HAP-1 (cell line): ENCODE results near the gene HJURP.

Source experiments
- DNase-seq, 2 experiments: peaks; one replicate each; pipeline ENCODE4 v3.0.0-alpha.2; 2016 to 2020; ENCODE audit warnings: low spot score in 2 of 2
- H3K27me3 ChIP-seq: fragments of 250-450 bp; sonication (Bioruptor Pico); 2 replicates; pipeline ENCODE4 v1.5.1; 2020; ENCODE audit warnings: low read depth, mild to moderate bottlenecking, moderate library complexity
- H3K36me3 ChIP-seq: fragments of 250-450 bp; sonication (Bioruptor Pico); replicated peaks from 2 replicates; pipeline ENCODE4 v1.5.1; 2020; ENCODE audit warnings: mild to moderate bottlenecking
- H3K4me1 ChIP-seq: fragments of 250-450 bp; sonication (Bioruptor Pico); 2 replicates; pipeline ENCODE4 v1.5.1; 2020; ENCODE audit warnings: mild to moderate bottlenecking
- H3K4me3 ChIP-seq: fragments of 250-450 bp; sonication (Bioruptor Pico); 2 replicates; pipeline ENCODE4 v1.5.1; 2020; ENCODE audit warnings: mild to moderate bottlenecking, moderate library complexity
- H3K9me3 ChIP-seq: fragments of 250-450 bp; sonication (Bioruptor Pico); 2 replicates; pipeline ENCODE4 v1.5.1; 2020; ENCODE audit warnings: mild to moderate bottlenecking, moderate library complexity
- in situ Hi-C: fragments of 300-500 bp; cut with MboI; formaldehyde crosslinking; loops from 3 replicates; pipeline ENCODE4 v1.14.3; 2020; ENCODE audit warnings: low sequenced_read_pairs, inconsistent platforms, mixed read lengths

Gene HJURP

GRCh38 chr2:233844836-233845235 lies 9.5 kb downstream of the HJURP start:
- H3K4me1 ChIP-seq, result no peaks in the 10 kb centered on the region
- in situ Hi-C loops, result no loop called here
- no peaks in the 10 kb centered on the region for H3K9me3 ChIP-seq
- no peak for DNase-seq
- peaks cover 100% of the 10 kb centered on the region for H3K36me3 ChIP-seq
- H3K27me3 ChIP-seq, result no peaks in the 10 kb centered on the region
- H3K4me3 ChIP-seq, result no peak overlapping the region

GRCh38 chr2:233844064-233844807 lies 10.1 kb downstream of the HJURP start:
- H3K4me3 ChIP-seq, result no peak overlapping the region
- no peaks in the 10 kb centered on the region; the same call in 1 of the 2 replicates for H3K4me1 ChIP-seq
- H3K9me3 ChIP-seq, result no peaks in the 10 kb centered on the region
- in situ Hi-C loops, result no loop called here
- H3K36me3 ChIP-seq, result peaks cover 100% of the 10 kb centered on the region
- no peaks in the 10 kb centered on the region for H3K27me3 ChIP-seq
- no peak for DNase-seq

DNA sequence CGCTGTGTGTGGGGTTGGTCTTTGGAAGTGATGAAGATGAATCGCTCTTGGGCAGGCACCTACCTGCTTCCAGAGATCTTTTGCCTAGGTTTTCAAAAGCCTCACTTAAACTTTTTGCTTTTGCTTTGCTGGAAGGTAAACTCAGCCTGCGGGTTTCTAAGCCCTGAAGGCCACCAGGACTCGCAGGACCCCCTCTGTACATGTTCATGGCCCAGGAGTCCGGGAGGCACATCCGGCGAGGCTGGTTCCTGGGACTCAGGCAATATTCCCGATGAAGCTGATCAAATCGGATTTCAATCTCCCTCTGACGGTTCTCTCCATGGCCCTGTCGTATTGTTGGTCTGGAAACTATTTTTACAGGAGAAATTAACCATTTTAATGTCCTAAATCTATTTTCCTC lies 13.2 kb downstream of the HJURP start:
- no peaks in the 10 kb centered on the region for H3K27me3 ChIP-seq
- DNase-seq, result no peak
- no peaks in the 10 kb centered on the region; the same call in none of the 2 replicates for H3K4me1 ChIP-seq
- H3K4me3 ChIP-seq, result no peak overlapping the region
- H3K9me3 ChIP-seq, result no peaks in the 10 kb centered on the region
- in situ Hi-C loops, result no loop called here
- H3K36me3 ChIP-seq, result peaks cover 100% of the 10 kb centered on the region

DNA sequence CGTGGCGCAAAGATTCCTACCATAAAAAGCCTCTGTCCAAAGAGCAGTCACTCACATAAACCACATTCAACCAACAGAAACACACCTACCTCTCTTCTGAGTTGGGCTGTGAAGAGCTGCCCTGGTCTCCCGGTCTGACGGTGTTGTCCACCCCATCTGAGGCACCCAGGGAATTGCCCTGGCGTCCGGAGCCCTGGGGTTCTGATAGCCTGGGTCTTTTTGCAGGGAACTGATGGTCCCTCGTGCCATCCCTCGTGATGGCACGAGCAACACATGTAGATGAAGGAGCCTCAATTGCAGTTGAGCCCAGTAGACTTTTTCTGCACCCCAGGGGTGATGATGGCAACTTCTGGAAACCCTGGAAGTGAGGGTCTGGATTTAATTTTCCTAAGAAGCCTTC lies 13.8 kb downstream of the HJURP start:
- no peak for DNase-seq
- Histone ChIP-seq H3K36me3 (peaks cover 100% of the 10 kb centered on the region), H3K4me3 (no peak overlapping the region), H3K9me3 (no peaks in the 10 kb centered on the region), H3K4me1 (no peaks in the 10 kb centered on the region; the same call in none of the 2 replicates), H3K27me3 (no peaks in the 10 kb centered on the region)
- in situ Hi-C loops, result no loop called here

GRCh38 chr2:233839447-233839820 lies 14.9 kb downstream of the HJURP start:
- Histone ChIP-seq H3K27me3 (no peaks in the 10 kb centered on the region), H3K4me1 (no peaks in the 10 kb centered on the region; the same call in none of the 2 replicates), H3K36me3 (peaks cover 100% of the 10 kb centered on the region), H3K4me3 (no peak overlapping the region), H3K9me3 (no peaks in the 10 kb centered on the region)
- in situ Hi-C loops, result no loop called here
- DNase-seq, result no peak

DNA sequence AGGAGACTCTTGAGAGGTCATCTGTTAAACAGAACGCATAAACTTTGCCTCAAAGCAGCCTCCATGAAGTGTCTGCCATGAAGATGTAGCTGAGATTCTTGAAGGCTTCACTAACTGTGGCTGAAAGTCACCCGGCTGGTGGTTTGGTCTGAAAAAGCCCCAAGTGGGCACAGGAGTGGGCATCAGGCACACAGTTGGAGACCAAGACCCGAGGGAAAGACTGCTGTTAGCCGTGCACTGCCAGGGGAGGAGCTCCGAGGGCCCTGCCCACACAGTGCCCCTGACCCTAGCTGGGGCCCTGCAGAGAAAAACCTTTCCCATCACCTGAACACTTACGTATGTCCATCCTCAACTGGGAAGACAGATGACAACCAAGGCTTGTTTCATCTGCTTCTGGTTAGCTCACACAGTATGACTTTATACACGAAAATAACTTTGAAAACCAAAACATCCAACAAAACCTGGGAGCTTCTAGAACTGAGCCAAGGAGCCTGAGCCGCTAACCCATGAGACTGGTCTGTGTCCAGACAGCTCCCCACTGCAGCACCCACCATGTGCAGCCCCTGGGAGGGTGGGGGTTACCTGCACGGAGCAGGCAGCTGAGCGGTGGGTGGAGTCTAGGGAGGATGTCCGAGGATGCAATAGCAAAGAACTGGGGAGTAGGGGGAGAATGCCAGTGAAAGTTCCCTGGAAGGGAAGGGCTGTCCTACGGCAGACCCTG lies 15.4 kb downstream of the HJURP start:
- H3K36me3 ChIP-seq, result peaks cover 100% of the 10 kb centered on the region
- no peaks in the 10 kb centered on the region for H3K27me3 ChIP-seq
- in situ Hi-C loops, result no loop called here
- DNase-seq, result no peak
- H3K9me3 ChIP-seq, result no peaks in the 10 kb centered on the region
- H3K4me1 ChIP-seq, result no peaks in the 10 kb centered on the region; the same call in none of the 2 replicates
- no peak overlapping the region for H3K4me3 ChIP-seq

- in situ Hi-C loops, result no loop called here
- no peaks in the 10 kb centered on the region for H3K9me3 ChIP-seq
- no peaks in the 10 kb centered on the region; the same call in none of the 2 replicates for H3K4me1 ChIP-seq
- no peak for DNase-seq
- peaks cover 96% of the 10 kb centered on the region for H3K36me3 ChIP-seq
- no peaks in the 10 kb centered on the region for H3K27me3 ChIP-seq
- no peak overlapping the region for H3K4me3 ChIP-seq
These were observed 16.1 kb downstream of the HJURP start for GRCh38 chr2:233838251-233838650.

- Histone ChIP-seq H3K4me1 (no peaks in the 10 kb centered on the region; the same call in none of the 2 replicates), H3K9me3 (no peaks in the 10 kb centered on the region), H3K27me3 (no peaks in the 10 kb centered on the region), H3K36me3 (peaks cover 91% of the 10 kb centered on the region), H3K4me3 (no peak overlapping the region)
- in situ Hi-C loops, result no loop called here
- DNase-seq, result no peak
These were observed 16.6 kb downstream of the HJURP start for GRCh38 chr2:233837694-233838229.

GRCh38 chr2:233836359-233836758 lies 18.0 kb downstream of the HJURP start:
- DNase-seq, result no peak
- Histone ChIP-seq H3K4me3 (no peak overlapping the region), H3K36me3 (peaks cover 80% of the 10 kb centered on the region), H3K4me1 (no peaks in the 10 kb centered on the region; the same call in none of the 2 replicates), H3K9me3 (no peaks in the 10 kb centered on the region), H3K27me3 (no peaks in the 10 kb centered on the region)
- in situ Hi-C loops, result no loop called here

GRCh38 chr2:233835230-233836186 lies 18.8 kb downstream of the HJURP start:
- Histone ChIP-seq H3K36me3 (peaks cover 72% of the 10 kb centered on the region), H3K27me3 (no peaks in the 10 kb centered on the region), H3K9me3 (no peaks in the 10 kb centered on the region), H3K4me3 (no peak overlapping the region), H3K4me1 (no peaks in the 10 kb centered on the region; the same call in none of the 2 replicates)
- no peak for DNase-seq
- in situ Hi-C loops, result no loop called here

GRCh38 chr2:233833345-233833744 lies 21.0 kb downstream of the HJURP start:
- in situ Hi-C loops, result no loop called here
- Histone ChIP-seq H3K27me3 (no peaks in the 10 kb centered on the region), H3K36me3 (peaks cover 50% of the 10 kb centered on the region), H3K4me1 (no peaks in the 10 kb centered on the region; the same call in none of the 2 replicates), H3K9me3 (no peaks in the 10 kb centered on the region), H3K4me3 (no peak overlapping the region)
- DNase-seq, result no peak

DNA sequence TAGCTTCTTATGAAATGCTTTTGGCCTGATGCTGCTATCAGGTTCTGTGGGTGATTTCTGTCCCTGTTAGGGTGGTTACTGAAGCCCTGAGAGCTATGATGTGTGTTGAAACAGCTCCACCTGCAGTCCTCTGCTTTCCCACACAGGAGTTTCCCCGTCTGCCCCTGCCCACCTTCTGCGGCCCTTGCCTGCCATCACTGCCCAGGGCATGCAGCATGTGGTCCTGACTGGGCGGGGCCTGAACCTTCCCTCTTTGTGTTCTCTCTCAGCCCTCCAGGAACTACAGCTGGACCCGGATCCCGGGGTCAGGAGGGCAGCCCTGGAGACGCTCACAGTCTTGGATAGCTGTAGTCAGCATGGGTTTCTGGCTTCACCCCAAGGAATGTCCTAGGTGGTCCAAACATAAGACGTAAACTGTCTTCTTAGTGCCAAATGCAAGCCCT lies 21.4 kb downstream of the HJURP start:
- peak; percentile 32 to 67 for DNase-seq
- in situ Hi-C loops, result no loop called here
- Histone ChIP-seq H3K9me3 (no peaks in the 10 kb centered on the region), H3K4me3 (no peak overlapping the region), H3K27me3 (no peaks in the 10 kb centered on the region), H3K36me3 (peaks cover 46% of the 10 kb centered on the region), H3K4me1 (no peaks in the 10 kb centered on the region; the same call in 1 of the 2 replicates)

- Histone ChIP-seq H3K27me3 (no peaks in the 10 kb centered on the region), H3K36me3 (peaks cover 41% of the 10 kb centered on the region), H3K4me1 (no peaks in the 10 kb centered on the region; the same call in 1 of the 2 replicates), H3K4me3 (no peak overlapping the region), H3K9me3 (no peaks in the 10 kb centered on the region)
- in situ Hi-C loops, result no loop called here
- DNase-seq, result no peak
These were observed 21.9 kb downstream of the HJURP start for GRCh38 chr2:233832414-233832813.
